Peyer's patch (tissue), 4 donors: ENCODE measurements around the gene PRICKLE3. TPM values are rescaled to one million over a fixed set of nuclear protein-coding genes. Genes with fewer than 3 reads are reported as not detected.

Experiments
- DNase-seq, 3 donors: peaks; one replicate each; pipeline ENCODE4 v3.0.0-alpha.2; 2017 to 2019
- H3K27ac ChIP-seq, 4 donors: fragments of 200-600 bp; sonication (generic); one replicate each; pipeline ENCODE4 v1.5.1; 2016 to 2019
- H3K27me3 ChIP-seq, 2 donors: fragments of 200-600 bp; sonication (generic); one replicate each; pipeline ENCODE4 v1.5.1; 2019
- H3K36me3 ChIP-seq, 3 donors: fragments of 200-600 bp; sonication (generic); one replicate each; pipeline ENCODE4 v1.5.1; 2016 to 2019
- H3K4me1 ChIP-seq, 4 donors: fragments of 200-600 bp; sonication (generic); one replicate each; pipeline ENCODE4 v1.5.1; 2016 to 2019
- H3K4me3 ChIP-seq, 4 donors: fragments of 200-600 bp; sonication (generic); 1 replicate in 3 of 4; 2 replicates in 1 of 4; pipeline ENCODE4 v1.5.1; 2016 to 2019; ENCODE audit warnings: mild to moderate bottlenecking in 1 of 4
- H3K9me3 ChIP-seq, 4 donors: fragments of 200-600 bp; sonication (generic); one replicate each; pipeline ENCODE4 v1.5.1; 2016 to 2019; ENCODE audit warnings: mild to moderate bottlenecking in 1 of 4
- CTCF ChIP-seq, 6 experiments: fragments of 450-650 bp in 4 of 6; fragments of 200-600 bp in 2 of 6; sonication (generic) in 1 of 6; IDR thresholded peaks; one replicate each; pipeline ENCODE4 v1.5.1; 2017 to 2019; ENCODE audit warnings: antibody characterized with exemption in 6 of 6, mild to moderate bottlenecking in 3 of 6, moderate library complexity in 1 of 6
- POLR2A ChIP-seq, 2 donors: fragments of 450-650 bp; IDR thresholded peaks; one replicate each; pipeline ENCODE4 v1.5.1; 2017; ENCODE audit warnings: antibody characterized with exemption in 2 of 2, mild to moderate bottlenecking in 2 of 2, moderate library complexity in 2 of 2
- total RNA-seq, 4 donors: library from RNA; depleted of rRNA; stranded (reverse); fragments of >200 nt; gene quantifications; one replicate each; pipeline ENCODE4 v1.1.0, GENCODE V29; 2016

Gene PRICKLE3
- total RNA-seq, 4 donors from 2014 or later: 22.5 to 47.0 (median 26.8) TPM

DNA sequence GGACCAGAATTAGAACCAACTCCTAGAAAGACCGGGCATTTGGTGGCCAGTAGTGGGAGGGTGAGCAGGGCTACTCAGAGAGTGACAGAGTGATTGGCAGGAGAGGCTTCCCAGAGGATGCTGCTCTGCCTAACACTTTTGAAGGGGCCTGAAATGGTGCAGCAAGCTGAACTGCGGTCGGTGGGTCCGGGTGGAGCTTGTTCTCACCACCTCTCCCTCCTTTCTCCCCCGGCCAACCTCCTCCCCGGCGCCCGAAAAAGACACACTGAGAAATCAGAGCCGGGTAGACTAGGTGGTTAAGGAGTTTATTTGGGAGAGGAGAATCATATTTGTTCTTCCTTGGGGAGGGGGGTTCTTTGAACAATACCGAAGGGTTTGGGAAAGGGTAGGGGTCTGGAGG is 1.4 kb upstream of the PRICKLE3 start:
- no peaks in the 10 kb centered on the region for H3K9me3 ChIP-seq
- peaks cover 0 to 6% (median 0%) of the 10 kb centered on the region in 4 donors for H3K4me1 ChIP-seq
- TF ChIP-seq CTCF (IDR thresholded peaks at IDR 0.05) (no peak), POLR2A (IDR thresholded peaks at IDR 0.05) (no peak)
- no peak for DNase-seq
- H3K27ac ChIP-seq: no peak overlapping the region
- no peak overlapping the region for H3K4me3 ChIP-seq
- H3K36me3 ChIP-seq: peaks cover 0 to 7% (median 0%) of the 10 kb centered on the region in 3 donors
- no peaks in the 10 kb centered on the region for H3K27me3 ChIP-seq

DNA sequence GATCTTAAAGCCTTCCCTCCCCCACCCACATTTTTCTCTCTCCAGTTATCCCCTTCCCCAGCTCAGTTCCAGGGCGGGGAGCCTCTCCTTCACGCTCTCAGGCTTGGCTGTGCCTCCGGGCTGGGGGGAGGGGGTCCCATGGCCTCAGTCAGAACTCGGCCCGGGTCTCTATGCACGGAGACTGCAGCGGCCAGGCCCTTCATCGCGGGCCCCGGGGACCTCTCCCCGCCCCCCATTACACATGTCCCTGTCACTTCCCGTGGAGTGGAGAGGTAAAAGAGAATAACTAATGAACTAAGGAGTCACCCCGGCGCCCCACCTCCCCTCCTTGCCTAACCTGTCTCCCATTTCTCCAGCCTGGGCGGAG is 838 bp upstream of the PRICKLE3 start:
- TF ChIP-seq POLR2A (IDR thresholded peaks at IDR 0.05) (no peak), CTCF (IDR thresholded peaks at IDR 0.05) (no peak)
- no peaks in the 10 kb centered on the region for H3K9me3 ChIP-seq
- H3K36me3 ChIP-seq: peaks cover 0 to 7% (median 0%) of the 10 kb centered on the region in 3 donors
- no peak overlapping the region for H3K4me3 ChIP-seq
- no peaks in the 10 kb centered on the region for H3K27me3 ChIP-seq
- peaks cover 0 to 6% (median 0%) of the 10 kb centered on the region in 4 donors for H3K4me1 ChIP-seq
- DNase-seq: no peak
- peak overlapping the region in 1 of 4 donors; percentile 85 for H3K27ac ChIP-seq

DNA sequence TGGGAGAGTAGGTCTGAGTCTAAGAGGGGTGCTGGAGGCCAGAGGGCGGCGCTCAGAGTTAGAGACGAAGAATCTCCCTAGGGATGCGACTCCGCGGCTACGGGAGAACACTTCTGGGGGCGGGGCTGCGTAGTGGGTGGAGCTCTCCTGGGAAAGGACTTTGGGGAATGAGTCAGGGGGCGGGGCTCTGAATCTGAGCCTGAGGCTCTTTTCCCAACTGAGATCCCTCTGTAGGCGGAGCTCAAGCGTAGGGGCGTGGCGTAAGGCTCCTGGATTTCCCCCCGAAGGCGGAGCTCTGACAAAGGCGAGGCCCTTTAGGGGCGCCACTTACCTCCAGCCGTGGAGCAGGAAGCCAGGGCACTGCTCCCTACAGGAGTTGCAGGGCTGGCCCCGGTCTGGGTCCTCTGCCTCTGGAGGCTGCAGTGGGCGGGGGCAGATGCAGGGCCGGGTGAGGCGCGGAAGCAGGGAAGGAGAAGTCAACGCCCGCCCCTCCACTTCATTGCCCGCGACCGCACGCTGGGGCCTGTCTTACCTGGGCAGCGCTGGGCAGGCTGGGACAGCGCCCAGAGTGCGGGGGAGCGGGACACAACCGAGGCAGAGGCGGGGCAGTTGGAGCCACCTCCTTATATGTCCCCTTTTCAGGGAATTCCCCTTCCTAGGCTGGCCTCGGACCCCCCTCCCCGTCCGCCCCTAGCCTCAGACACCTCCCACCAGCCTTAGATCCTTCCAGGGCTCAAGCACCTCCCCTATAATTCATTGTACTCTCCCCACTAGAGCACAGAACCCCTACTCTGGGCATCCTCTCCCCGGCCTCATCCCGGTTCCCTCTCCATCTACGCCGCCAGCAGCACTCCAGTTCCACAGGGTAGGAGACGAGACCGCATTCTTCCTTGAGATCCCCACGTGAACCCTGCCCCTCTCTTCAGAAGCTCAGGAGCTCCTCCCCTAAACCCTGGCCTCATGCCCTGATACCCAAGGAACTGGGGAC is 1.6 kb downstream of the PRICKLE3 start:
- peaks cover 0 to 6% (median 0%) of the 10 kb centered on the region in 4 donors for H3K4me1 ChIP-seq
- peaks cover 0 to 7% (median 0%) of the 10 kb centered on the region in 3 donors for H3K36me3 ChIP-seq
- peak overlapping the region; percentile 49 to 83 (median 74) for H3K27ac ChIP-seq
- TF ChIP-seq CTCF (IDR thresholded peaks at IDR 0.05): no peak
- peak; percentile 70 to 74 for TF ChIP-seq POLR2A (IDR thresholded peaks at IDR 0.05)
- peak; percentile 55 to 94 (median 90) for DNase-seq
- no peaks in the 10 kb centered on the region for H3K27me3 ChIP-seq
- H3K9me3 ChIP-seq: no peaks in the 10 kb centered on the region
- H3K4me3 ChIP-seq: peak overlapping the region; percentile 21 to 63 (median 55)

GRCh38 chrX:49183701-49184281 is 2.4 kb downstream of the PRICKLE3 start:
- TF ChIP-seq CTCF (IDR thresholded peaks at IDR 0.05): no peak
- TF ChIP-seq POLR2A (IDR thresholded peaks at IDR 0.05): no peak
- Histone ChIP-seq H3K4me3 (peak overlapping the region in 1 of 4 donors; percentile 50), H3K4me1 (peaks cover 0 to 6% (median 0%) of the 10 kb centered on the region in 4 donors), H3K9me3 (no peaks in the 10 kb centered on the region), H3K27ac (peak overlapping the region in 3 of 4 donors; percentile 59 to 78 (median 70)), H3K27me3 (no peaks in the 10 kb centered on the region), H3K36me3 (peaks cover 0 to 7% (median 0%) of the 10 kb centered on the region in 3 donors)
- DNase-seq: no peak

GRCh38 chrX:49179358-49179757 is 6.8 kb downstream of the PRICKLE3 start:
- H3K4me3 ChIP-seq: no peak overlapping the region
- no peak for DNase-seq
- H3K36me3 ChIP-seq: peaks cover 0 to 14% (median 0%) of the 10 kb centered on the region in 3 donors
- H3K27ac ChIP-seq: no peak overlapping the region
- TF ChIP-seq CTCF (IDR thresholded peaks at IDR 0.05): no peak
- no peak for TF ChIP-seq POLR2A (IDR thresholded peaks at IDR 0.05)
- H3K27me3 ChIP-seq: no peaks in the 10 kb centered on the region
- no peaks in the 10 kb centered on the region for H3K4me1 ChIP-seq
- H3K9me3 ChIP-seq: no peaks in the 10 kb centered on the region
